ENCODE measurements around the gene MRPL42. TPM values are rescaled to one million over a fixed set of nuclear protein-coding genes. Genes with fewer than 3 reads are reported as not detected.
"Not testable (repeated sequence)": the region's sequence is repeated elsewhere in the genome, so short reads cannot be mapped to it uniquely, and the experiment has no call there.

MRPL42 gene
- total RNA-seq, 1 donor from 2014 or later: 287 TPM

- peaks cover 4% of the 10 kb centered on the region for H3K4me1 Mint-ChIP-seq
- no peak overlapping the region for H3K27ac Mint-ChIP-seq
- peaks cover 85% of the 10 kb centered on the region for H4K20me1 ChIP-seq (ENCODE audit: low read depth)
These were observed 37.9 kb upstream of the MRPL42 start for GRCh38 chr12:93429448-93429847.

GRCh38 chr12:93429852-93430251 is 37.5 kb upstream of the MRPL42 start:
- Histone ChIP-seq H3K27me3 (no peaks in the 10 kb centered on the region), H3K79me2 (ENCODE audit: low read depth) (peaks cover 100% of the 10 kb centered on the region), H3K4me3 (no peak overlapping the region), H3K9me3 (ENCODE audit: low read depth) (no peaks in the 10 kb centered on the region), H3K4me2 (no peak overlapping the region), H4K20me1 (ENCODE audit: low read depth) (peaks cover 83% of the 10 kb centered on the region), H2AFZ (replicated peaks) (no peak overlapping the region), H3F3A (ENCODE audit: low read depth) (no peaks in the 10 kb centered on the region), H3K9ac (no peak overlapping the region), H3K36me3 (no peaks in the 10 kb centered on the region), H3K4me1 (peaks cover 6% of the 10 kb centered on the region), H3K27ac (no peak overlapping the region)
- no peak for TF ChIP-seq CTCF (IDR thresholded peaks at IDR 0.05)
- TF ChIP-seq EZH2phosphoT487 (IDR thresholded peaks at IDR 0.05): no peak
- TF ChIP-seq EZH2 (IDR thresholded peaks at IDR 0.05): no peak
- Mint-ChIP-seq H3K27me3 (ENCODE audit: insufficient read depth, low read depth) (peaks cover 3% of the 10 kb centered on the region), H3K4me3 (no peak overlapping the region), H3K27ac (no peak overlapping the region), H3K36me3 (peaks cover 16% of the 10 kb centered on the region), H3K9me3 (peaks cover 4% of the 10 kb centered on the region), H3K4me1 (peaks cover 4% of the 10 kb centered on the region)
- no peak for DNase-seq (ENCODE audit: low spot score)

More at GRCh38 chr12:93429448-93429847, 37.9 kb upstream of the MRPL42 start:
- no peak for DNase-seq (ENCODE audit: low spot score)
- Histone ChIP-seq H3K79me2 (ENCODE audit: low read depth) (peaks cover 100% of the 10 kb centered on the region), H3K9ac (no peak overlapping the region), H3K4me1 (peaks cover 10% of the 10 kb centered on the region), H3K27me3 (no peaks in the 10 kb centered on the region), H3F3A (ENCODE audit: low read depth) (no peaks in the 10 kb centered on the region), H3K4me3 (no peak overlapping the region), H3K36me3 (no peaks in the 10 kb centered on the region), H2AFZ (replicated peaks) (no peak overlapping the region), H3K4me2 (no peak overlapping the region), H3K27ac (no peak overlapping the region), H3K9me3 (ENCODE audit: low read depth) (no peaks in the 10 kb centered on the region)
- Mint-ChIP-seq H3K4me3 (no peak overlapping the region), H3K36me3 (peaks cover 16% of the 10 kb centered on the region), H3K9me3 (peaks cover 4% of the 10 kb centered on the region), H3K27me3 (ENCODE audit: insufficient read depth, low read depth) (peaks cover 3% of the 10 kb centered on the region)
- TF ChIP-seq EZH2 (IDR thresholded peaks at IDR 0.05) (no peak), EZH2phosphoT487 (IDR thresholded peaks at IDR 0.05) (no peak), CTCF (IDR thresholded peaks at IDR 0.05) (no peak)

GRCh38 chr12:93430280-93430679 is 37.0 kb upstream of the MRPL42 start:
- no peak for TF ChIP-seq EZH2phosphoT487 (IDR thresholded peaks at IDR 0.05)
- no peak for TF ChIP-seq EZH2 (IDR thresholded peaks at IDR 0.05)
- no peak for TF ChIP-seq CTCF (IDR thresholded peaks at IDR 0.05)
- Histone ChIP-seq H3K79me2 (ENCODE audit: low read depth) (peaks cover 100% of the 10 kb centered on the region), H2AFZ (replicated peaks) (no peak overlapping the region), H3K27me3 (no peaks in the 10 kb centered on the region), H3K4me3 (no peak overlapping the region), H4K20me1 (ENCODE audit: low read depth) (peaks cover 83% of the 10 kb centered on the region), H3K4me2 (no peak overlapping the region), H3F3A (ENCODE audit: low read depth) (no peaks in the 10 kb centered on the region), H3K9me3 (ENCODE audit: low read depth) (no peaks in the 10 kb centered on the region), H3K27ac (no peak overlapping the region), H3K4me1 (peaks cover 2% of the 10 kb centered on the region), H3K9ac (no peak overlapping the region), H3K36me3 (no peaks in the 10 kb centered on the region)
- peaks cover 3% of the 10 kb centered on the region for H3K27me3 Mint-ChIP-seq (ENCODE audit: insufficient read depth, low read depth)
- no peak for DNase-seq (ENCODE audit: low spot score)
- peaks cover 4% of the 10 kb centered on the region for H3K9me3 Mint-ChIP-seq
- H3K4me3 Mint-ChIP-seq: no peak overlapping the region
- H3K36me3 Mint-ChIP-seq: peaks cover 16% of the 10 kb centered on the region
- peaks cover 4% of the 10 kb centered on the region for H3K4me1 Mint-ChIP-seq
- H3K27ac Mint-ChIP-seq: no peak overlapping the region

- H3K27me3 Mint-ChIP-seq (ENCODE audit: insufficient read depth, low read depth); H3K27me3 ChIP-seq; H3K4me2 ChIP-seq; H3K27ac Mint-ChIP-seq; H3K4me3 Mint-ChIP-seq; H3K4me3 ChIP-seq; H3K27ac ChIP-seq; H3K4me1 ChIP-seq; H3K9me3 Mint-ChIP-seq; H3K36me3 ChIP-seq; H3K4me1 Mint-ChIP-seq; H3K9ac ChIP-seq; DNase-seq (ENCODE audit: low spot score); H3F3A ChIP-seq (ENCODE audit: low read depth); H2AFZ ChIP-seq (replicated peaks); H3K9me3 ChIP-seq (ENCODE audit: low read depth): not testable (repeated sequence)
- H3K79me2 ChIP-seq (ENCODE audit: low read depth): peaks cover 100% of the 10 kb centered on the region
- peaks cover 25% of the 10 kb centered on the region for H3K36me3 Mint-ChIP-seq
- H4K20me1 ChIP-seq (ENCODE audit: low read depth): peaks cover 80% of the 10 kb centered on the region
These were observed 35.3 kb upstream of the MRPL42 start for GRCh38 chr12:93432031-93432430.

Data from neural progenitor cell (in vitro differentiated cells).